GM23338 (cell line): ENCODE data around the gene DDX59. TPM values are rescaled to one million over a fixed set of nuclear protein-coding genes. Genes with fewer than 3 reads are reported as not detected.

Experiments
- ATAC-seq: fragments of 200-7000 bp; cut with Tn5 transposase; 3 replicates; pipeline ENCODE4 v1.9.1; 2020
- DNase-seq: peaks from one replicate; pipeline ENCODE4 v3.0.0-alpha.2; 2015; ENCODE audit warnings: low spot score
- H2AFZ ChIP-seq: fragments of 200-600 bp; sonication (generic); 2 replicates; pipeline ENCODE4 v1.8.0; 2016; ENCODE audit warnings: antibody characterized with exemption, mild to moderate bottlenecking, moderate library complexity
- H3F3A ChIP-seq: fragments of 200-600 bp; sonication (generic); replicated peaks from 2 replicates; pipeline ENCODE4 v1.8.0; 2017; ENCODE audit warnings: antibody characterized with exemption, mixed run types, low read depth
- H3K27ac ChIP-seq: fragments of 200-600 bp; sonication (generic); 2 replicates; pipeline ENCODE4 v1.6.1; 2016; ENCODE audit warnings: low read depth
- H3K27me3 ChIP-seq: fragments of 200-600 bp; sonication (generic); 2 replicates; pipeline ENCODE4 v1.8.0; 2016; ENCODE audit warnings: mild to moderate bottlenecking, mixed run types, moderate library complexity; ENCODE audit not compliant: insufficient read depth
- H3K36me3 ChIP-seq: fragments of 200-600 bp; sonication (generic); 2 replicates; pipeline ENCODE4 v1.8.0; 2016; ENCODE audit warnings: mild to moderate bottlenecking; ENCODE audit not compliant: insufficient read depth
- H3K4me1 ChIP-seq: fragments of 200-600 bp; sonication (generic); 2 replicates; pipeline ENCODE4 v1.8.0; 2016; ENCODE audit warnings: mild to moderate bottlenecking, moderate library complexity; ENCODE audit not compliant: insufficient read depth
- H3K4me2 ChIP-seq: fragments of 200-600 bp; sonication (generic); 2 replicates; pipeline ENCODE4 v1.7.1; 2017; ENCODE audit warnings: mixed run types
- H3K4me3 ChIP-seq: fragments of 200-600 bp; sonication (generic); 2 replicates; pipeline ENCODE4 v1.6.1; 2016; ENCODE audit warnings: mixed run types
- H3K79me2 ChIP-seq: fragments of 200-600 bp; sonication (generic); replicated peaks from 2 replicates; pipeline ENCODE4 v1.8.0; 2017; ENCODE audit warnings: mild to moderate bottlenecking; ENCODE audit not compliant: insufficient read depth
- H3K9me2 ChIP-seq: fragments of 200-600 bp; sonication (generic); 2 replicates; pipeline ENCODE4 v1.8.0; 2017; ENCODE audit not compliant: insufficient read depth
- H4K20me1 ChIP-seq: fragments of 200-600 bp; sonication (generic); replicated peaks from 2 replicates; pipeline ENCODE4 v1.8.0; 2017; ENCODE audit warnings: mild to moderate bottlenecking; ENCODE audit not compliant: insufficient read depth
- H3K27ac Mint-ChIP-seq: 2 replicates; pipeline ENCODE4 v1.8.0; 2020; ENCODE audit warnings: inconsistent platforms, mild to moderate bottlenecking, moderate library complexity, mixed read lengths
- H3K27me3 Mint-ChIP-seq: 3 replicates; pipeline ENCODE4 v1.8.0; 2022; ENCODE audit warnings: low read depth, mild to moderate bottlenecking, moderate library complexity, mixed read lengths, inconsistent platforms; ENCODE audit not compliant: insufficient read depth, poor library complexity
- H3K36me3 Mint-ChIP-seq: 3 replicates; pipeline ENCODE4 v1.8.0; 2021; ENCODE audit warnings: low read depth, mild to moderate bottlenecking, inconsistent platforms, moderate library complexity, mixed read lengths
- H3K4me1 Mint-ChIP-seq: 3 replicates; pipeline ENCODE4 v1.8.0; 2020; ENCODE audit warnings: mild to moderate bottlenecking, inconsistent platforms, mixed read lengths
- H3K4me3 Mint-ChIP-seq: 3 replicates; pipeline ENCODE4 v1.8.0; 2021; ENCODE audit warnings: moderate library complexity, mild to moderate bottlenecking, inconsistent platforms, mixed read lengths
- H3K9me3 Mint-ChIP-seq: 3 replicates; pipeline ENCODE4 v1.8.0; 2020; ENCODE audit warnings: moderate library complexity, mild to moderate bottlenecking, inconsistent platforms, mixed read lengths
- CREB1 ChIP-seq: fragments of 250-450 bp; sonication (Bioruptor Pico); IDR thresholded peaks from 2 replicates; pipeline ENCODE4 v1.5.0; 2020; ENCODE audit warnings: low read depth, mild to moderate bottlenecking, moderate library complexity
- EZH2 ChIP-seq: fragments of 200-600 bp; sonication (generic); IDR thresholded peaks from one replicate; pipeline ENCODE4 v1.8.0; 2017; ENCODE audit warnings: antibody characterized with exemption, mild to moderate bottlenecking, low read depth; ENCODE audit not compliant: unreplicated experiment
- EZH2phosphoT487 ChIP-seq: fragments of 200-600 bp; sonication (generic); IDR thresholded peaks from one replicate; pipeline ENCODE4 v1.8.1; 2018; ENCODE audit warnings: antibody characterized with exemption; ENCODE audit not compliant: unreplicated experiment
- NANOG ChIP-seq: IDR thresholded peaks from 2 replicates; pipeline ENCODE4 v1.6.1; 2016; ENCODE audit warnings: antibody characterized with exemption, borderline replicate concordance
- STAT1 ChIP-seq: IDR thresholded peaks from one replicate; pipeline ENCODE4 v1.6.1; 2016; ENCODE audit warnings: antibody characterized with exemption; ENCODE audit not compliant: unreplicated experiment
- ZNF114 ChIP-seq: fragments of 250-450 bp; sonication (Bioruptor Pico); IDR thresholded peaks from 2 replicates; pipeline ENCODE4 v1.5.0; 2020; ENCODE audit warnings: mild to moderate bottlenecking, moderate library complexity
- ZNF331 ChIP-seq: fragments of 250-450 bp; sonication (Bioruptor Pico); IDR thresholded peaks from 2 replicates; pipeline ENCODE4 v1.5.0; 2020; ENCODE audit warnings: low read depth, mild to moderate bottlenecking, moderate library complexity
- polyA plus RNA-seq: library from polyadenylated mRNA; unstranded; fragments of >200 nt; fragmentation: Nextera tagmentation; extraction: Ambion mirVana; gene quantifications from 2 replicates; pipeline ENCODE4 v1.2.1, GENCODE V29; 2016
- total RNA-seq: library from RNA; depleted of rRNA; stranded (reverse); fragments of >200 nt; shearing (Covaris generic); gene quantifications from 2 replicates; pipeline ENCODE4 v1.2.3, GENCODE V29; 2014
- TF ChIP-seq, protein P1 (sequence below), 2 experiments: fragments of 200-600 bp in 1 of 2; sonication (generic) in 1 of 2; conservative IDR thresholded peaks; 2 replicates each; pipeline versions ENCODE4 v1.5.1 to v1.6.1; 2016 to 2017; ENCODE audit warnings: antibody characterized with exemption in 2 of 2, low read depth in 2 of 2, mild to moderate bottlenecking in 2 of 2, moderate library complexity in 1 of 2

Gene DDX59
- total and polyA plus RNA-seq, 2 experiments from 2014 or later, result 14.7 to 15.7 TPM

DNA sequence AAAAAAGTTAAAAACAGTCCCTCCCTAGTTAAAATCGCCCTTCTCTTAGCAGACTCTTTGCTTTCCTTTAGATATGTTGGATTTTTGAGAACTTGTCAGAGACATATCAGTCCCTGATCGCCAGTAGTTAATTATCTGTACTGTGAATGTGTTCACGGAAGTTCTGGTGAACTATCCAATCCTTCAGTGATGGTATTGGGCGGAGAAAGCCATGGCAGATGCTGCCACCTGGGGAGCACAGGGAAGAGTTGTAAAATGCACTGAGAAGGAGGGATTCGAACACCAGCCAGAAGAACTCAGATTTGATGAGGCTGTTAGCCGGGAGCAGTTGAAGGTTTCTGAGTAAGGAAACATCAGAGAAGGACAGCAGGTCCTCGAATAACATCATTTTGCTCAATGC is 31.6 kb downstream of the DDX59 start (continued):
- TF ChIP-seq, protein P1, sequence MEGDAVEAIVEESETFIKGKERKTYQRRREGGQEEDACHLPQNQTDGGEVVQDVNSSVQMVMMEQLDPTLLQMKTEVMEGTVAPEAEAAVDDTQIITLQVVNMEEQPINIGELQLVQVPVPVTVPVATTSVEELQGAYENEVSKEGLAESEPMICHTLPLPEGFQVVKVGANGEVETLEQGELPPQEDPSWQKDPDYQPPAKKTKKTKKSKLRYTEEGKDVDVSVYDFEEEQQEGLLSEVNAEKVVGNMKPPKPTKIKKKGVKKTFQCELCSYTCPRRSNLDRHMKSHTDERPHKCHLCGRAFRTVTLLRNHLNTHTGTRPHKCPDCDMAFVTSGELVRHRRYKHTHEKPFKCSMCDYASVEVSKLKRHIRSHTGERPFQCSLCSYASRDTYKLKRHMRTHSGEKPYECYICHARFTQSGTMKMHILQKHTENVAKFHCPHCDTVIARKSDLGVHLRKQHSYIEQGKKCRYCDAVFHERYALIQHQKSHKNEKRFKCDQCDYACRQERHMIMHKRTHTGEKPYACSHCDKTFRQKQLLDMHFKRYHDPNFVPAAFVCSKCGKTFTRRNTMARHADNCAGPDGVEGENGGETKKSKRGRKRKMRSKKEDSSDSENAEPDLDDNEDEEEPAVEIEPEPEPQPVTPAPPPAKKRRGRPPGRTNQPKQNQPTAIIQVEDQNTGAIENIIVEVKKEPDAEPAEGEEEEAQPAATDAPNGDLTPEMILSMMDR (conservative IDR thresholded peaks at IDR 0.05; ENCODE audit: low read depth in 2 of 2), result peak in 1 of 2 experiments; percentile 26; a peak in 1 of 4 replicates

DNA sequence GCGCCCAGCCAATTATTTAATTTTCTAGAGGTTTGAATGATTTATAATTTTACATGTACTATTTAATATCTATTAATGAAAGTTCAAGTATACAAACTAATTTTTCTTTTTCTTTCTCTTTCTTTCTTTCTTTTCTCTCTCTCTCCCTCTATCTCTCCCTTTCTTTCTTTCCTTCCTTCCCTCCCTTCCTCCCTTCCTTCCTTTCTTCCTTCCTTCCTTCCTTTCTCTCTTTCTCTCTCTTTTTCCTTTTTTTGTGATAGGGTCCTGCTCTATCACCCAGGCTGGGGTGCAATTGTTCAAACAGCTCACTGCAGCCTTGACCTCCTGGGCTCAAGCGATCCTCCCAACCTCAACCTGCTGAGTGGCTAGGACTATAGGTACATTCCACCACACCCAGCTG is 33.0 kb downstream of the DDX59 start:
- no peaks in the 10 kb centered on the region for H3F3A ChIP-seq
- H2AFZ ChIP-seq, result no peak overlapping the region
- Mint-ChIP-seq H3K36me3 (no peaks in the 10 kb centered on the region), H3K9me3 (no peaks in the 10 kb centered on the region), H3K27ac (no peak overlapping the region), H3K27me3 (peaks cover 2% of the 10 kb centered on the region), H3K4me1 (peaks cover 9% of the 10 kb centered on the region), H3K4me3 (no peak overlapping the region)
- ATAC-seq (no peak), DNase-seq (no peak)
- no peaks in the 10 kb centered on the region for H3K9me2 ChIP-seq
- H3K27ac ChIP-seq, result no peak overlapping the region
- no peaks in the 10 kb centered on the region for H3K36me3 ChIP-seq
- no peak overlapping the region for H3K4me2 ChIP-seq
- H3K4me3 ChIP-seq, result no peak overlapping the region
- H3K79me2 ChIP-seq, result no peaks in the 10 kb centered on the region
- H3K27me3 ChIP-seq, result no peaks in the 10 kb centered on the region
- H4K20me1 ChIP-seq, result no peaks in the 10 kb centered on the region
- no peaks in the 10 kb centered on the region for H3K4me1 ChIP-seq
- TF ChIP-seq STAT1, result no peak
- TF ChIP-seq EZH2, result no peak
- TF ChIP-seq, protein P1 (conservative IDR thresholded peaks at IDR 0.05; ENCODE audit: low read depth in 2 of 2), result no peak
- no peak for TF ChIP-seq NANOG
- TF ChIP-seq ZNF114 (CRISPR knock-in tag), result no peak
- TF ChIP-seq EZH2phosphoT487, result no peak
- no peak for TF ChIP-seq CREB1 (CRISPR knock-in tag)

DNA sequence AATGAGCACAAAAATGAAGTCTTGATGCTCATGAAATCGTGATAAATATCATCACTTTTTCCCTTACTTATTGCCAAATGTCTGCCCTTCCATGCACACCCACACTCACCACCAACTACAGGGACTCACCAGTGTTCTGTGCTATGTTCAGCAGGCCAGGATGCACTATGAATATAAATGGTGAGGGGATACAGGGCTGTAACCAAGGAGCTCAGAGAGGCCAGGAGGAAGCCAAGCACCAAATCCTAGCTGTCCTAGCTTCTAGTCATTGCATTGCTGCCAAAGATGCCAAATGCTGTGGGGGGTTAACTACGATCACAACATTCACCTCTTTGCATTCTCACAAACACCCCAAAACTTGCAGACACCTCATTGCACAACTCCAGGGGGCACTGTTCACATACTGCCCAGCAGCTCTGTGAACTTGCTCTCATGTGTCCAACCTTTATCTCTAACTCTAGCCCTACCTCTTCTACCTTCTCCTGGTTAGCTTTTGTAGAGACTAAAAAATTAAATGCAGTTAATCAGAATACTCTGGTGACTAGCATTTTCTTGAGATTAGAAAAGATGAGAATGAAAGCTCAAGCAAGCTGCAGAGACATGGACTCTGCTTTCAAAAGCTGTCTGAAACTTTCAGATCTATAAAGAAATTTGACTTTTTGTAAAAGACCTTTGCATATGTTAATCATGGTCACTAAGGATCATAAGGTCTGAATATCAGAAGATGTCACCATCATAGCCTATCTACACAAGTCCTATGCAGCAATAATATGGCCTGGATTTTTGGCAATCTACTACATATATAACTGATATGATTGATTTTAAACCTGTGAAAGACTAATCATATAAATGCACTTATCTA is 35.2 kb downstream of the DDX59 start:
- Histone ChIP-seq H3K36me3 (no peaks in the 10 kb centered on the region), H3K9me2 (no peaks in the 10 kb centered on the region), H3F3A (no peaks in the 10 kb centered on the region), H2AFZ (no peak overlapping the region), H3K4me1 (no peaks in the 10 kb centered on the region), H3K27ac (no peak overlapping the region), H3K27me3 (no peaks in the 10 kb centered on the region), H3K4me2 (no peak overlapping the region), H4K20me1 (no peaks in the 10 kb centered on the region), H3K79me2 (no peaks in the 10 kb centered on the region), H3K4me3 (no peak overlapping the region)
- Mint-ChIP-seq H3K9me3 (no peaks in the 10 kb centered on the region; the same call in 2 of the 3 replicates), H3K4me3 (no peak overlapping the region), H3K4me1 (peaks cover 15% of the 10 kb centered on the region), H3K27ac (no peak overlapping the region), H3K27me3 (peaks cover 2% of the 10 kb centered on the region), H3K36me3 (no peaks in the 10 kb centered on the region)
- ATAC-seq, result peak; percentile 30; the same call in 1 of the 3 replicates
- no peak for DNase-seq
- TF ChIP-seq NANOG (no peak), ZNF331 (CRISPR knock-in tag) (no peak)
